Testis (tissue), 3 donors: ENCODE data around the gene RNF141. TPM values are rescaled to one million over a fixed set of nuclear protein-coding genes. Genes with fewer than 3 reads are reported as not detected.

Experiments used
- DNase-seq: peaks from one replicate; pipeline ENCODE4 v3.0.0-alpha.2; 2019
- H3K27ac ChIP-seq, 2 donors: fragments of 200-600 bp; sonication (generic); one replicate each; pipeline ENCODE4 v1.5.1; 2019
- H3K27me3 ChIP-seq: fragments of 200-600 bp; sonication (generic); one replicate; pipeline ENCODE4 v1.5.1; 2019
- H3K36me3 ChIP-seq: fragments of 200-600 bp; sonication (generic); one replicate; pipeline ENCODE4 v1.5.1; 2017; ENCODE audit warnings: low read depth; ENCODE audit errors: missing control alignments
- H3K4me1 ChIP-seq: fragments of 200-600 bp; sonication (generic); one replicate; pipeline ENCODE4 v1.5.1; 2019
- H3K4me3 ChIP-seq, 2 donors: fragments of 200-600 bp; sonication (generic); one replicate each; pipeline ENCODE4 v1.5.1; 2017 to 2019
- H3K9me3 ChIP-seq: fragments of 200-600 bp; sonication (generic); one replicate; pipeline ENCODE4 v1.5.1; 2017
- CTCF ChIP-seq, 3 experiments: fragments of 450-650 bp in 2 of 3; fragments of 200-600 bp in 1 of 3; sonication (generic) in 1 of 3; IDR thresholded peaks; one replicate each; pipeline ENCODE4 v1.5.1; 2016 to 2019; ENCODE audit warnings: antibody characterized with exemption in 3 of 3, mild to moderate bottlenecking in 2 of 3, moderate library complexity in 1 of 3
- POLR2A ChIP-seq: fragments of 450-650 bp; IDR thresholded peaks from one replicate; pipeline ENCODE4 v1.6.1; 2017; ENCODE audit warnings: antibody characterized with exemption, mild to moderate bottlenecking, moderate library complexity
- WGBS, 2 donors: methylation state at CpG; one replicate each; pipeline ENCODE4 v1.1.5; 2018; 5-methylcytosine and 5-hydroxymethylcytosine counted together
- intact Hi-C: fragments of 100-400 bp; cut with DNase I; formaldehyde crosslinking; loops from one replicate; pipeline ENCODE4 v1.15.1; 2023; ENCODE audit warnings: low total_unique reads
- polyA plus RNA-seq: library from polyadenylated mRNA; stranded (reverse); fragments of 350-450 nt; fragmentation: Illumina TruSeq; extraction: RNeasy Lipid Tissue Mini Kit (QIAGEN cat#74804); gene quantifications from one replicate; pipeline ENCODE4 v1.2.3, GENCODE V29; 2014; ENCODE audit warnings: low read depth, low replicate concordance; ENCODE audit not compliant: insufficient read depth
- total RNA-seq, 2 donors: library from RNA; depleted of rRNA; stranded (reverse); fragments of >200 nt; gene quantifications; one replicate each; pipeline ENCODE4 v1.2.3, GENCODE V29; 2016

Gene RNF141
- total and polyA plus RNA-seq, 3 donors from 2014 or later = 63.1 to 172 (median 91.3) TPM

- no peak for DNase-seq
- Histone ChIP-seq H3K9me3 (no peaks in the 10 kb centered on the region), H3K4me3 (no peak overlapping the region), H3K36me3 (no peaks in the 10 kb centered on the region), H3K27me3 (no peaks in the 10 kb centered on the region), H3K4me1 (no peaks in the 10 kb centered on the region), H3K27ac (no peak overlapping the region)
- TF ChIP-seq CTCF (IDR thresholded peaks at IDR 0.05) = no peak
- TF ChIP-seq POLR2A = no peak
- intact Hi-C loops = no loop called here
- 88 to 94% methylated on average over 5 of the region's 5 CpGs for WGBS, 2 donors
Measured at GRCh38 chr11:10503777-10504480, 37.1 kb downstream of the RNF141 start.

GRCh38 chr11:10503221-10503620 is 37.8 kb downstream of the RNF141 start:
- intact Hi-C loops = no loop called here
- H3K4me1 ChIP-seq = no peaks in the 10 kb centered on the region
- 85 to 89% methylated on average over 2 of the region's 2 CpGs for WGBS, 2 donors
- no peak overlapping the region for H3K27ac ChIP-seq
- TF ChIP-seq POLR2A = no peak
- no peak for TF ChIP-seq CTCF (IDR thresholded peaks at IDR 0.05)
- H3K4me3 ChIP-seq = no peak overlapping the region
- H3K27me3 ChIP-seq = no peaks in the 10 kb centered on the region
- no peak for DNase-seq
- H3K36me3 ChIP-seq = no peaks in the 10 kb centered on the region
- H3K9me3 ChIP-seq = no peaks in the 10 kb centered on the region

- Histone ChIP-seq H3K36me3 (no peaks in the 10 kb centered on the region), H3K4me3 (no peak overlapping the region), H3K27ac (no peak overlapping the region), H3K27me3 (no peaks in the 10 kb centered on the region), H3K4me1 (no peaks in the 10 kb centered on the region), H3K9me3 (no peaks in the 10 kb centered on the region)
- no peak for DNase-seq
- no peak for TF ChIP-seq POLR2A
- TF ChIP-seq CTCF (IDR thresholded peaks at IDR 0.05) = no peak
- WGBS, 2 donors = 87 to 90% methylated on average over 3 of the region's 3 CpGs
- intact Hi-C loops = no loop called here
Measured at GRCh38 chr11:10502770-10503169, 38.2 kb downstream of the RNF141 start.

GRCh38 chr11:10502065-10502680 is 38.8 kb downstream of the RNF141 start:
- H3K36me3 ChIP-seq = no peaks in the 10 kb centered on the region
- intact Hi-C loops = no loop called here

More at GRCh38 chr11:10502065-10502680, 38.8 kb downstream of the RNF141 start:
- Histone ChIP-seq H3K9me3 (no peaks in the 10 kb centered on the region), H3K4me1 (no peaks in the 10 kb centered on the region), H3K27me3 (no peaks in the 10 kb centered on the region), H3K27ac (no peak overlapping the region), H3K4me3 (no peak overlapping the region)
- 92 to 94% methylated on average over 6 of the region's 6 CpGs for WGBS, 2 donors
- TF ChIP-seq POLR2A (no peak), CTCF (IDR thresholded peaks at IDR 0.05) (no peak)
- DNase-seq = no peak
